ENCODE results near the gene LYZL4.

LYZL4 gene, protein sequence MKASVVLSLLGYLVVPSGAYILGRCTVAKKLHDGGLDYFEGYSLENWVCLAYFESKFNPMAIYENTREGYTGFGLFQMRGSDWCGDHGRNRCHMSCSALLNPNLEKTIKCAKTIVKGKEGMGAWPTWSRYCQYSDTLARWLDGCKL
- total RNA-seq: 0 reads per million in 3 experiments

DNA sequence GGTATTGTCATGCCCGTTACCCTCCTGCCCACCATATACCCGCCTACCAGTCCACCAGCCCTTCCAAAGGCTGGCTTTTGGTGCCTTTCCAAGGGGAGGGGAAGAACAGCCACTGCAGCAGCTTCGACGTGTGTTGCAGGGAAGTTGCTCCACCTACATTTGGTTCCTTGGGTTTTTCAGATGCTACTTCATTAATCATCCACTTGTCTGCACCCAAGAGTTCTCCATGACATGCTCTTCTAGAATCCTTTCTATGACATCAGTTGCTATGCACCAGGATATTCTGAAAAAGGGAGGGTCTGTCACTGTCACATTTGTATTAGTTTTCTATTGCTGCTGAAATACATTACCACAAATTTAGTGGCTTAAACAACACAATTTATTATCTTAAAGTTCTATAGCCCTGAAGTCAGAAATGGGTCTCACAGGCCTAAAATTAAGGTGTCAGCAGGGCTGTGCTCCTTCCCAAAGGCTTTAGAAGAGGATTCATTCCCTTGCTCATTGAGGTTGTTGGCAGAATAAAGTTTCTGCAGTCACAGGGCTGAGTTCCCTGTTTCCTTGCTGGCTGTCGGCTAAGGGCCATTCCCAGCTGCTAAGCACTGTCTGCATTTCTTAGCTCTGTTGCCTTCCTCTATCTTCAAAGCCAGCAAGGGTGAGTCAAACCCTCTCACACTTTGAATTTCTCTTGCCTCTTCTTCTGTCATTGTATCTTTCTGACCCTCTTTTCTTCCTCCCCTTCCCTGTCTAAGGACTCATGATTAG lies at the start of gene LYZL4:
Gene LYZL4 (minus strand): TSS at position 241 of the 762 bp plus-strand sequence. CDS start 3,359 bp downstream, outside the sequence.
- no peak for DNase-seq

DNA sequence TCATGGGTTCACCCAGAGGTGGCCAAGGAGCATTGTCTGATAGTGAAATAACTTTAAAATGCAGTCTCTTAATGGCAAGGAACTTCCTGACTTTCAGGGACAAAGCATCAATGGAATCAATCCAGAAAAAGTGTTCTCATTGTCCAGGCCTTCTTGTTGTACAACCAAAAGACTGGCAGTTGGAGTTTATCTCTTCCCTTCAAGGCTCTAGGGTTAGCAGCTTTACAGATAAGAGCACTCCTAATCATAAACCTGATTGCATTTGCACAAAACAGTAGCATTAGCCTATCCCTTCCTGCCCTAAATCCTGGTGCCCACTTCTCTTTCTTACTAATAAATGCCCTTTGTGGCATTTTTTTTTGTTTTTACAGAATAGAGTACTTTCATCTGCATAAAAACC lies 48.7 kb upstream of the LYZL4 start:
- DNase-seq: no peak

DNA sequence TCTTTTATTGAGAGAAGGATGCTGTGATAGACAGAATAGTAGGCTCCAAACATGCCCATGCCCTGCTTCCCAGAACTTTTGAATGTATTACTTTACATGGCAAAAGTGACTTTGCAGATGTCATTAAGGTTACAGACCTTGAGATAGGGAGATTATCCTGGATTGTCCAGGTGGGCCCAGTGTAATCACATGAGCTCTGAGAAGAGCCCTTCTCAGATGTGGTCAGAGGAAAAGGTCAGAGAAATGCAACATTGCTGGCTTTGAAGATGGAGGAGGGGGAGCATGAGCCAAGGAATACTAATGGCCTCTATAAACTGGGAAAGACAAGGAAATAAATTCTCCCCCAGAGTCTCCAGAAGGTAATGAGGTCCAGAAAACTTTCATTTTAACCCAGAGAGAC lies 45.8 kb upstream of the LYZL4 start:
- no peak for DNase-seq

DNA sequence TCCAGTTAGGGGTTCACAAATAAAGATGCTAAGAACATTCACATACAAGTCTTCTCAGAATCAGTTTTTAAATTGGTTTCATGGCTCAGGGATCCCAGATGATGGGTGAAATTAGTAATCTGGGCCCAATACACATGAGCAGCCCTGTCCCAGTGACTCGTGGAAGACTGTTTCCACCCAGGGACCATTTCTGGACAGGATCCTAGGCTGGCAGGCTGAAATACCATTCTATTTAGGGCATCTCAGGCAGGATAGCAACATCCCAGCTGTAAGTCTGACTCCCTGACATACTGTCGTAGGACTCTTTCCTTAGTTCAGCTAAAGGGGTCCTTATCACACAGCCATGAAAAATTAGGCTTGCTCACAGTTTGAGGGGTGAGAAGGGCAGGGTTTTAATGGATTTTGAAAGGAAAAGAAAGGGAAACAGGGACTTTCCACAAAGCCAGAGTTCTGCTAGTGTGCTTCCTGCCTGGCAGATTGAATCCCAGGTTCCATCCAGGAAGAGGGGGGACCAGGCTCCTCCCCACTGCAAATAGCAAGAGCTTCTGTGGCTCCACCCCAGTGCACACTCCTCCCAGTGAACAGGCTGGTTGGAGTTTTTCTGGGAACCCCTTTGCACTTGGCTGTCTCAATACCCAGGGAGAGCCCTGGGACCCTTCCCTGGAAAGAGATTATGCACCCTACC lies 41.3 kb upstream of the LYZL4 start:
- DNase-seq: no peak

DNA sequence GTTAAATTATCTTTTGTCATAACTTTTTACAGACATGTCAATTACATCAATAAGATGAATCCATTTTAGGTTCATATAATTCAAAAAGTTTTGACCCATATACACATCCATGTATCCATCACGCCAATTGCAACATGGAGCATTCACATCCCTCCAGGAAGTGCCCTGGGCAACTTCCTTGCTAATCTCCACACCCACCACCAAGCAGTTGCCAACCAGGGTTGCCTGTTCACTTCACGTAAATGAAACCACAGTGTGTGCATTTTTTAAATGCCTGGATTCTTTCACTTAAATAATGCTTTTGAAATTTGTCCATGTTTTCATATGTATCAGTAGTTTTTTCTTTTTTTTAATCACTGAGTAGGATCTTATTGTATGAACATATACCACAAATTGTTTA lies 40.7 kb upstream of the LYZL4 start:
- no peak for DNase-seq

DNA sequence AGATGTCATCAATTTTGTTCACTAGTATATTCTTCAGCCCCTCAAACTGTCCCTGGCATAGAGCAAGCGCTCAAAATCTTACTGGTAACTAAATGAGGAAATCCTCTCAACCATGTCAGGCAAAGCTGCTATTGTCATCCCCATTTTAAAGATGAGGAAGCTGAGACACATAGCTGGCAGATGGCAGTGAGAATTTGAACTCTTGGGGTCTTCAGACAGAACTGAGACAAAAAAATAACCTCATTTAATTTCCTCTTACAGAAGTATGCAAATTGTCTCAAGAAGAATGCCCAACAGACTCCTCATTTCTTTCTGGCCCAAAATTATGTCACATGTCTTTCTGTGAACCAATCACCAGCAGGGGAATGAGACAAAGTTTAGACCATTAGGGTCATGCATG lies 40.2 kb upstream of the LYZL4 start:
- no peak for DNase-seq

DNA sequence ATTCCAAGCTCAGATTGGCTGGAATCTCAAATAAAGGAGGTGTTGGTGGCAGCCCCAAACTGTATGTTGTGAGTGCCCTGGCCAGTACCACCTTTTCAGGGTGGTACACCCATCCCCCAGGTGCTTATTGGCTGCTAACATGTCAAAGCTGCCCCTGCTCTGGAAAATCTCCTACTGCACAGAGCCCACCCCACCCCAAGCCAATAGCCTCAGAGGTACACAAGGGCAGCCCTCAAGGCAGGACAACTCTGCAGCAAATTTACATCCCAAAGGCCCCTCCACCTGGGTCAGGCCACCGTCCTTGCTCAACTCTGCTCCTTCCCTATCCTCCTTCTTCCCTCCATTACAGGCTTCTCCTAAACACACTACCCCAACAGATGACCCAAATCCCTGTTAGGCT lies 37.1 kb upstream of the LYZL4 start:
- DNase-seq: no peak

DNA sequence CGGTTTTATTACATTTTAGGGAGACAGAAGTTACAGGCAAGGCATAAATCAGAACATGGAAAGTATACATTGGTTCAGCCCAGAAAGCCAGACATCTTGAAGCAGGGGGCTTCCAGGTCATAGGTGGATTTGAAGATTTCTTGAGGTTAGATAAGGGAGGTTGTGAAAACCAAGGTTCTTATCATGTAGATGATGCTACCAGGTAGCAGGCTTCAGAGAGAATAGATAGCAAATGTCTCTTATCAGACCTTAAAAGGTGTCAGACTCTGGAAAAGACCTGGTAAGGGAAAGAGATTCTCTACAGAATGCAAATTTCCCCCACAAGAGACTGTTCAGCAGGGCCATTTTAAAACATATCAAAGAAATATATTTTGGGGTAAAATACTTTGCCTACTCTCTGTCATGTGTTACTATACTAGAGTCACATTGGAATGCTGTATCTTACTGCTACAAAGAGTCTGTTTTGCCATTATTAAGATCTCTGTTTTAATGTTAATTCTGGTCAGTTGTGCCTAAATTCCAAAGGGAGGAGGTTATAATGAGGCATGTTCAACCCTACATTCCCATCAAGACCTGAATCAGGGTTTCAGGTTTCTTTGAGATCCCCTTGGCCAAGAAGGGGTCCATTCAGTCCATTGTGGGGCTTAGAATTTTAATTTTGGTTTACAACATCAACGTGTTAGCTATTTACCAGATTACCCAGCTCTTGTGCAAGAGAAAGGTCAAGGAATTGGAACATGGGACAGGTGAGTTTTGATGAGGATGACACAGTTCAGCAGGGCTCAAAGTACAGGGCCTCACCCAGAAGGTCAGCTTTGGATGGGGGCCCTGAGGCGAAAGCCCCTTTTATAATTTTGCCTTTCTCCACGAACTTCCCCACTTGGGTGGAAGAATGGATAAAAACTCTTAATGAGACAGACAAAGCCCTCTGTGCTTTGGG lies 36.0 kb upstream of the LYZL4 start:
- no peak for DNase-seq

DNA sequence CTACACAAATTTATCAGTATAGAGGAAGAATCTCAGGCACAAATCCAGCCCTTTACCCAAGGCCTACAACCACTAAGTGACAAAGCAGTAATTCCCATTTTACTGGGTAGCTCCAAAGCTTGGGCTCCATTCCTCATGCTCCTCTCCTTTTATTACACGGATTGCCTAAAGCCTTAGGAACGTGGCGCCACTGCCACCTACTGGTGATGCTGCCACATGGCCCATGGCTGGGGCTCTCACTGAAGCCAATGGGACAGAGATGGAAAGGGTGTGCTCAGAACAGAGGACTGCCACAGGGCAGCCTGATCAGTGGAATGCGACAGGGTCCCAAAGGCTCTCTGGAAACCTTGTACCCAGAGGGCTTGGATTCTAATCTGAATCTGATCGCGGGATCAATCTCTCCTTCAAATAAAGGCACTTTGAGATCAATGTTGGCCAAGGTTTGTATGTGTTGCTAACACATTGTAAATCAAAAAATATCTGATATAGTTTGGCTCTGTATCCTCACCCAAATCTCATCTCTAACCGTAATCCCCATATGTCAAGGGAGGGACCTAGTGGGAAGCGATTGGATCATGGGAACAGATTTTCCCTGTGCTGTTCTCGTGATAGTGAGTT lies 33.5 kb upstream of the LYZL4 start:
- peak; percentile 39 for DNase-seq

DNA sequence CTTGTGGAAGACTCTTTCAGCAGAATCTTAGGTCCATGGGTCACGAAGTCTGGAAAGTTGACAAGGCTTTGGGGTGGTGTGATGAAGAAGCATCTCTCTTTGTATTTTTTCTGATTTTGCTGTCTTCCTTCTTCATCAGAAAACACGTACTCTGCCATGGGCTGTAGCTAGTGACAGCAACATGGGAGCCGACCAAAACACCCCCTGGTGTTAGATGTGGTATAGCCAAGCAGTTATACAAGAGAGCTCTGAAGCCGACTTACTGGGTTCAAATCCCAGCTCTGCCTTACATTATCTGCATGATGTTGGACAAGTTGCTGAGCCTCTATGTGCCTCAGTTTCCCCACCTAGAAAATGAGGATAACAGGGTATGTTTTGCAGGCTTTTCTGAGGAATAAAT lies 32.9 kb upstream of the LYZL4 start:
- no peak for DNase-seq

DNA sequence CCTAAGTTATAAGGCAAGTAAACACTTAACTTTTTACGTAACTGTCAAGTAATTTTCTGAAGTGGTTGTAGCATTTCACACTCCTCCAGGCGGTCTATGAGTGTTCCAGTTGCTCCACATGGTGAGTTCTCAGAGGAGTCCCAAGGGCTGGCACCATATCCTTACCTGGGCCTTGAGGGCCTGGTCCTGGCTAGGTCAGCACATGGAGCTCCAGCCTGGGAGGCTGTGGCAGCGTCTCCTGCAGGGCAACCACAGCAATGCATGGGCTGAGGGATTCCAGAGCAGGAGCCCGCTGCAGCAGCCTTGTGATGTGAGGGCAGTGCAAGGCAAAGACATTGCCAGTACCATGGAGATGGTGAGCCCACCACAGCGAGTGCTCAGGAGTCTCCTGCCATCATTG lies 32.2 kb upstream of the LYZL4 start:
- no peak for DNase-seq

DNA sequence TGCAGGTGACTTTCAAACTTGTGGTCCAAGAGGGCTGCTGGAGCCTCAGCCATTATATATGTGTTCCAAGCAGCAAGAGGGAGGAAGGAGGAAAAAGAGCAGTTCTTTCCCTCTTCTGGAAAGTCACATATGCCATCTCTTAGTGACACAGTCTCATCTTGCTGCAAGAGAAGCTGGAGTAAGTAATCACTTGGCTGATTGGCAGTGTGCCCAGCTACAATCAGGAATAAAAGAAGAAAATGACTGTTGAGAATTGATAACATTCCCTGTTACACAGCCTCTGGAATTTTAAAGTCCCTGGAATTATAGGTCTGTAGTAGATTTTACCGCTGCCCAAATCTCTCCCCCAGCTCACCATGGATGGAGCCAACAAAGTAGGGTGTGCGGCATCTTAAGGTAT lies 31.4 kb upstream of the LYZL4 start:
- DNase-seq: no peak

DNA sequence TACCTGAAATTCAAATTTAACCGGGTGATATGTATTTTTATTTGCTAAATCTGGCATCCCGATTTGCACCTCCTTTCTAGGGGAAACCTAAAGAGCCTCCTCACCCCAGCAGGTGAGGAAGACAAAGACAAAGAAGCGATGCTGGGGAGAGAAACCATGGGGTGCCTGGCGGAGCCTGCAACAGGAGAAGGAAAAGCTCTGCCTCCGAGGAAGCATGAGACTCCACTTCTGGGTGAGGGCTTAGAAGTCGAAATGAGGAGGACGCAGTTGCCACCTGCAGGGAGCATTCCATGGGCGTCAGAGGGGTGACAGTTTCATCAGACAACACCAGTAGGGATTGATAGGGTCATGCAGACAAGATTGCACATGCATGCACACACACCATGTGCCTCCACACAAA lies 30.5 kb upstream of the LYZL4 start:
- DNase-seq: no peak

DNA sequence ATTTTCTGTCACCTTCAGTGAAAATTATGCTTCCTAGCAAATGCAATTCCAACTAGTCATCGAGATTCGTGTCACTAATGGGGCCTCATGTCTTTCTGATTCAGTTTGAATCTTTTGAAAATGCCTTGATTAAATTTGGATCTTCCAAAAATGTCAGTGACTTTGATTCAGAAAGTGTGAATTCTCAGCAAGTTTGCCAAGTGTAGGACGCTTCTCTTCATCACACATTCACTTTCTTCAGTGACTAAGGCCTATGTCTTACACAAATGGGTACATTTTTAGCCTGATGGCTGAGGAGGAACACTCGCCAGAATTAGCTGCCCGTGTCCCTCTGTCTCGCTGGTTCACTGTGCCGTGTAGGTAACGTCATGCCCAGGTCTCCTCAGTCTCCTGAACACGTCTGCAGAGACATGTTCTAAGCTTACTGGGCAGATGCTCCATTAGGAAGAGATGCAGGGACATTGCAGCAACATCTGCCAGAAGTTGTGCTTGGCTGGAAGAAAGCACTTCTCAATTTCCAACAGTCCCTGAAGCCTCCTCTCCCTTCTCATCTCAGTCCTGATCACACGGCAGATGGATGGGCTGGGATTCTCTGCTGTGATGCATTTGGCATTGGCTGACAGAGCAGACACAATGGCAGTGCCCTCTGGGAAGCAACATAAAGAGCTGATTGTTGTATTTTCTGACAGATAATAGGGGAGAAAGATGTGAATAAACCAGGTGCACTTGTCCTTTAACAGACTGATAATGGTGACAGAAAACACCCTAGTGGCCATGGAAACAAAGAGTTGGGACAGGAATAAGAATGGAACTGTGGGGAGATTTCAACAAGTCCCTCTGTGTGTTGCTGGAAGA lies 29.1 kb upstream of the LYZL4 start:
- DNase-seq: no peak

DNA sequence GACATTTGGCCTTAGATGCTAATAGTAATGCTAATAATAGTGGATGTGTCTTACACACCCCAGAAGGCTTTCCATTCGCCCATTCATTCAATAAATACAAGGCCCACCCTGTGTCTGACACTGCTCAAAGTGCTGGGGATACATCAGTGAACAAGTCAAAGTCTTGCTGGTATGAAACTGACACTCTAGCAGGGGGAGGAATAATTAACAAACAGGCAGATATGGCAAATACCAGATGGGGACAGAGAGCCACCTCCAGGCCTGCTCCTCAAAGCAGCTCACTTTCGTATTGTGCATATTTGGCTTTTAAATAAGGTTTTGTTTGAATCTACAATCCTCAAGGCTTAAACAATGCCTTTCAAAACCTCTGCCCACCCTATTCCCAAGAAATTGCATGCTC lies 28.3 kb upstream of the LYZL4 start:
- DNase-seq: no peak

DNA sequence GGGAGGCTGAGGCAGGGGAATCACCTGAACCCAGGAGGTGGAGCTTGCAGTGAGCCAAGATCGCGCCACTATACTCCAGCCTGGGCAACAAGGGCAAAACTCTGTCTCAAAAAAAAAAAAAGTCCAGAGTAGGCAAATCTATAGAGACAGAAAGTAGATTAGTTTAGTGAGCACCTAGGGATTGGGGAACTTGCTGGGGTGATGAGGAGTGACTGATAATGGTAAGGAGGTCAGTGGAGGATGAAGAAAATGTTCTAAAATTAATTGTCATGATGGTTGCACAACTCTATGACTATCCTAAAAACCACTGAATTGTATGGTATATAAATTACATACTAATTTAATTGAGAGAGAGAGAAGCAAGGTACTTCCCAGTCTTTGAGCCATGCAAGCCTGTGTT lies 27.8 kb upstream of the LYZL4 start:
- no peak for DNase-seq

DNA sequence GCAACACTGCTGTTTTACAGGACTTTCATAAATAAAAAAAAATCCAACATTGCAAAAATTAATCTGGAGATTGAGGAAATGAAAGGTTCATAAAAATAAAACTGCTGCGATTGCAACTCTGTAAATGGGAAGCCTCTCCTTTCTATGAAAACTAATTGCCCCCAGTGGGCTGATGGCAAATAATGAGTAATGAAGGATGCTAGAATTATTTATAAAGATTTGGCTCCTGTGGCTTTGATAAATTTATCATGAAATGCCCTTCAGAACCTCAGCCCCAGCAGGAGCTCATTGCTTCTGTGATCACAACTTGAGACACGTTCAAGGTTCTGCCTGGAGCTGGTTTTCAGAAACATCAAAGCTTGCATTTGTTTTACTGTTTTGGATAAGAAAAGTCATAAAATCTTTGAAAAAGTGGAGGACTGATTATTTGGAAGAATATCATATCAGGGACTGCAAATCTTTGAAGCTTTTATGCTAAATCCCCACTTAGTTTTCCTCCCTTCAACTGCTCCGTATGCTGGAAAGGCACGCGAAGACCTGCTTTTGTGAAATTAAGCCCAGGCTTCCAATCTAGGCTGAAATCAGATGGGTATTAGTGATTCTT lies 24.5 kb upstream of the LYZL4 start:
- no peak for DNase-seq

DNA sequence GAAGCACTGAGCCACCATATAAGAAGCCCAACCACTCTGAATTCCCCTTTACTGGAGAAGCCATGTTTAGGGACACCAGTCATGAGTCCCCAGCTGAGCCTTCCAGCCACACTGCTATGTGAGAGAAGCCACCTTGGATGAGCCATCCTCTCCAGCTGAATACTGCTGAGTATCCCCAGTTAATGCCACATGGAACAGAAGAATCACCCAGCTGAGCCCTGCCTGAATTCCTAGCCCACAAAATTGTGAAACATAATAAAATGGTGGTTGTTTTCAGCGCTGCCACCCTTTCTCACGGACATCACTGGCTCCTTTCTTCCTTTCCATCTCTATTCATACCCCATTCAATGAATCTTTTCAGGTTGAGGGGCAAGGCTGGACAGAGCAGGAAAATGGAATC lies 22.1 kb upstream of the LYZL4 start:
- no peak for DNase-seq

DNA sequence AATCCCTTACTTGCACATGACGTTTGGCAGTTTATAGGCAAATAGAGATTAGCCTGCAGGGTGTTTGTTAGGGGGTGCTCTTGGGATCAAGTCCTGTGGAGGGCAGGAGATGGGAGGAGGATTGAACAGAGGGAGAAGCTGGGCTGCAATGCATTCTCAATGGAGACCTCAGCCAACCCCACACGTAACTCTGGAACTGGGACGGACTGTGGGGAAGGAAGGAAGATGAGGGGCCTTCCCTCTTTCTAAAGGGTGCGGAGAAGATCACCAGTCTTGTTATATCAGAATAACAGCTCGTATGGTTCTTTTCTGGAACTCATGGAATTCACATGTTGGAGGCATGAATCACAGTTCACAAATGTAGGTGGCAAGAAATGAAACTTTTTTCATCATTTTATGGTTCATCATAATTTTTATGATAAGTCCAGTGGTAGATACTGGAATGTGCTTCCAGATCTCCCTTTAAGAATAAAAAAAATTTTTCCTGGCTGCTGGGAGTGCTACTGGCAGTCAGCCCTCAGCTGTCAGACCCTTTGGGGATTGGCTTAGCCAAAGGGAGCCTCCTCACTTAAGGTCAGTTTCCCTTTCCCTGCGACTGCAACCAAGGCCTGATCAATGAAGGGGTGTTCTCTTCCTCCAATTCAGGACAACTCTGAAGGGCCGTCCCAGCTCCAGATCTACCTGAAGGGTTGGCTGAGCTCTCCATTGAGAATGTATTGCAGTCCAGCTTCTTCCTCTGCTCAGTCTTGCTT lies 20.5 kb upstream of the LYZL4 start:
- no peak for DNase-seq

DNA sequence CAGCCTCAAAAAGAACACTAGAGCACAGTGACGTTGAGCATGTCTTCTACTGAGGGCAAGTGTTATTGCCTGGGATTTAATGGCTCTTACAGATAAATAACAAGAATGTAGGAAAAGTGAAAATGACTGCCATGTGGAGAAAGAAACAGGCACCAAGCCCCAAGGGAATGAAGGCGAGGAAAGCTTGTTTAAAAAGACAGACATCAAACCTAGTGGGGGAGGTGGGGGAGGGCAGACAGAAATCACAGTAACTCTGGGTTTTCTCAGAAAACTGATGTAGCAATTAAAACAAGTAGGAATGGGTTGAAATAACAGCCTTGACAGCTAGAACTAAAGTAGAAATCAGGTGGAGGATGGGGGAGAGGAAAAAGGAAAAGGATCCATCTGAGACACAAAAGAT lies 18.4 kb upstream of the LYZL4 start:
- DNase-seq: no peak

Data from central memory CD4-positive, alpha-beta T cell (primary cell).